CD14-positive monocyte (primary cell): ENCODE data around the gene KIF16B. TPM values are rescaled to one million over a fixed set of nuclear protein-coding genes. Genes with fewer than 3 reads are reported as not detected.

Source experiments
- DNase-seq, 3 donors: peaks; one replicate each; pipeline ENCODE4 v3.0.0-alpha.2; 2011 to 2022
- H2AFZ ChIP-seq: 2 replicates; pipeline ENCODE4 v1.6.0; 2012; ENCODE audit warnings: mild to moderate bottlenecking, low read depth, low read length, inconsistent platforms; ENCODE audit not compliant: insufficient read depth, poor library complexity, severe bottlenecking
- H3K27ac ChIP-seq, 2 donors: 1 replicate in 1 of 2; 2 replicates in 1 of 2; pipeline ENCODE4 v1.5.1; 2012 to 2013; ENCODE audit warnings: low read length in 2 of 2, control low read depth in 1 of 2, inconsistent platforms in 1 of 2, low read depth in 1 of 2, mild to moderate bottlenecking in 1 of 2
- H3K27me3 ChIP-seq, 2 donors: one replicate each; pipeline versions ENCODE4 v1.6.0 to v1.6.1; 2011 to 2013; ENCODE audit warnings: low read length in 2 of 2; ENCODE audit not compliant: control insufficient read depth in 2 of 2, insufficient read depth in 2 of 2
- H3K36me3 ChIP-seq, 2 donors: replicated peaks in 1 of 2; 1 replicate in 1 of 2; 2 replicates in 1 of 2; pipeline versions ENCODE4 v1.5.1 to v1.6.1; 2012 to 2013; ENCODE audit warnings: low read length in 2 of 2, control low read depth in 1 of 2, inconsistent platforms in 1 of 2, mild to moderate bottlenecking in 1 of 2; ENCODE audit not compliant: insufficient read depth in 2 of 2, control insufficient read depth in 1 of 2
- H3K4me1 ChIP-seq, 2 donors: 1 replicate in 1 of 2; 2 replicates in 1 of 2; pipeline versions ENCODE4 v1.5.1 to v1.6.1; 2012 to 2013; ENCODE audit warnings: low read length in 2 of 2, control low read depth in 1 of 2, inconsistent platforms in 1 of 2, mild to moderate bottlenecking in 1 of 2, moderate library complexity in 1 of 2; ENCODE audit not compliant: insufficient read depth in 2 of 2, control insufficient read depth in 1 of 2
- H3K4me2 ChIP-seq: replicated peaks from 2 replicates; pipeline ENCODE3; 2012; ENCODE audit warnings: low read length, moderate library complexity, mild to moderate bottlenecking; ENCODE audit not compliant: poor library complexity, severe bottlenecking; ENCODE audit errors: extremely low read depth
- H3K4me3 ChIP-seq, 3 experiments: fragments of 200-600 bp in 1 of 3; sonication (generic) in 1 of 3; replicated peaks in 1 of 3; 1 replicate in 2 of 3; 2 replicates in 1 of 3; pipeline ENCODE4 v1.5.1; 2011 to 2013; ENCODE audit warnings: low read length in 3 of 3, mild to moderate bottlenecking in 3 of 3, control low read depth in 2 of 3, low read depth in 2 of 3, inconsistent platforms in 1 of 3, moderate library complexity in 1 of 3
- H3K79me2 ChIP-seq: 2 replicates; pipeline ENCODE4 v1.6.0; 2012; ENCODE audit warnings: mild to moderate bottlenecking, control low read depth, inconsistent platforms, low read length, moderate library complexity; ENCODE audit not compliant: insufficient read depth
- H3K9ac ChIP-seq: 2 replicates; pipeline ENCODE4 v1.6.0; 2017; ENCODE audit warnings: low read length, mild to moderate bottlenecking; ENCODE audit not compliant: insufficient read depth, poor library complexity, severe bottlenecking
- H3K9me3 ChIP-seq, 2 donors: replicated peaks in 1 of 2; 1 replicate in 1 of 2; 2 replicates in 1 of 2; pipeline versions ENCODE4 v1.5.1 to v1.6.1; 2012 to 2013; ENCODE audit warnings: low read length in 2 of 2, control low read depth in 1 of 2; ENCODE audit not compliant: control insufficient read depth in 1 of 2, insufficient read depth in 1 of 2
- H4K20me1 ChIP-seq: 2 replicates; pipeline ENCODE4 v1.6.0; 2012; ENCODE audit warnings: mild to moderate bottlenecking, low read length, control low read depth, moderate library complexity; ENCODE audit not compliant: insufficient read depth
- H3K27ac Mint-ChIP-seq, 7 donors: one replicate each; pipeline ENCODE4 v1.8.0; 2020; ENCODE audit warnings: mild to moderate bottlenecking in 7 of 7, mixed read lengths in 7 of 7, moderate library complexity in 6 of 7, inconsistent platforms in 2 of 7
- H3K27me3 Mint-ChIP-seq, 3 donors: one replicate each; pipeline ENCODE4 v1.8.0; 2021 to 2022; ENCODE audit warnings: low read depth in 3 of 3, mild to moderate bottlenecking in 3 of 3, mixed read lengths in 3 of 3, moderate library complexity in 3 of 3, inconsistent platforms in 1 of 3
- H3K36me3 Mint-ChIP-seq, 2 donors: one replicate each; pipeline ENCODE4 v1.8.0; 2020; ENCODE audit warnings: mixed read lengths in 2 of 2, inconsistent platforms in 1 of 2, mild to moderate bottlenecking in 1 of 2
- H3K4me1 Mint-ChIP-seq: one replicate; pipeline ENCODE4 v1.8.0; 2020; ENCODE audit warnings: mild to moderate bottlenecking, mixed read lengths
- H3K4me3 Mint-ChIP-seq, 2 donors: one replicate each; pipeline ENCODE4 v1.8.0; 2020; ENCODE audit warnings: mild to moderate bottlenecking in 2 of 2, mixed read lengths in 2 of 2, moderate library complexity in 1 of 2
- H3K9me3 Mint-ChIP-seq, 7 donors: one replicate each; pipeline ENCODE4 v1.8.0; 2020 to 2022; ENCODE audit warnings: mixed read lengths in 7 of 7, mild to moderate bottlenecking in 6 of 7, moderate library complexity in 6 of 7, inconsistent platforms in 2 of 7
- CTCF ChIP-seq: fragments of 200-600 bp; IDR thresholded peaks from one replicate; pipeline ENCODE4 v1.8.0; 2022; ENCODE audit warnings: antibody characterized with exemption, mild to moderate bottlenecking
- WGBS: methylation state at CpG from one replicate; pipeline ENCODE4 v1.1.5; 2013; ENCODE audit warnings: missing lambda C conversion rate; ENCODE audit not compliant: insufficient coverage; 5-methylcytosine and 5-hydroxymethylcytosine counted together
- intact Hi-C, 2 donors: fragments of 100-400 bp; cut with micrococcal nuclease; formaldehyde crosslinking; loops; one replicate each; pipeline versions ENCODE4 v1.15.0 to v1.15.1; 2023
- polyA plus RNA-seq, 3 donors: library from polyadenylated mRNA; depleted of rRNA in 1 of 3; unstranded in 2 of 3; stranded (reverse) in 1 of 3; fragments of 300-500 nt in 2 of 3; fragments of >200 nt in 1 of 3; fragmentation: Illumina TruSeq in 2 of 3; gene quantifications; 1 replicate in 2 of 3; 2 replicates in 1 of 3; pipeline ENCODE4 v1.2.3, GENCODE V29; 2012 to 2021

Gene KIF16B
- polyA plus RNA-seq, 3 donors: 0.89 to 2.9 (median 2.8) TPM

GRCh38 chr20:16296931-16297330, 276.3 kb downstream of the KIF16B start:
- no peaks in the 10 kb centered on the region for H3K36me3 ChIP-seq
- H3K9me3 ChIP-seq: peaks cover 5 to 8% of the 10 kb centered on the region in 2 donors
- 92% methylated on average over 3 of the region's 3 CpGs for WGBS
- no peak for TF ChIP-seq CTCF
- intact Hi-C loops: no loop called here
- H3K27me3 ChIP-seq: no peaks in the 10 kb centered on the region
- Mint-ChIP-seq H3K9me3 (peaks cover 5 to 19% (median 9%) of the 10 kb centered on the region in 7 donors), H3K27me3 (peaks cover 0 to 4% (median 0%) of the 10 kb centered on the region in 3 donors), H3K36me3 (peaks cover 0 to 5% of the 10 kb centered on the region in 2 donors), H3K27ac (no peak overlapping the region), H3K4me1 (no peaks in the 10 kb centered on the region), H3K4me3 (no peak overlapping the region)
- no peak overlapping the region for H3K4me2 ChIP-seq
- no peak overlapping the region for H3K4me3 ChIP-seq
- no peaks in the 10 kb centered on the region for H3K79me2 ChIP-seq
- H4K20me1 ChIP-seq: no peaks in the 10 kb centered on the region
- no peak overlapping the region for H3K9ac ChIP-seq
- DNase-seq: no peak
- no peak overlapping the region for H3K27ac ChIP-seq
- no peak overlapping the region for H2AFZ ChIP-seq
- H3K4me1 ChIP-seq: peaks cover 17 to 22% of the 10 kb centered on the region in 2 donors

GRCh38 chr20:16295534-16295933, 277.7 kb downstream of the KIF16B start:
- H3K27me3 Mint-ChIP-seq: peaks cover 0 to 5% (median 0%) of the 10 kb centered on the region in 3 donors
- WGBS: 100% methylated on average over 1 of the region's 5 CpGs
- H3K27ac Mint-ChIP-seq: no peak overlapping the region
- H3K36me3 Mint-ChIP-seq: peaks cover 0 to 5% of the 10 kb centered on the region in 2 donors
- H3K9me3 Mint-ChIP-seq: peaks cover 0 to 12% (median 3%) of the 10 kb centered on the region in 7 donors
- Histone ChIP-seq H3K36me3 (no peaks in the 10 kb centered on the region), H3K27me3 (no peaks in the 10 kb centered on the region), H3K9me3 (no peaks in the 10 kb centered on the region), H3K27ac (no peak overlapping the region), H3K4me3 (no peak overlapping the region), H3K4me2 (no peak overlapping the region), H2AFZ (no peak overlapping the region), H3K4me1 (peaks cover 25 to 31% of the 10 kb centered on the region in 2 donors), H3K79me2 (no peaks in the 10 kb centered on the region), H3K9ac (no peak overlapping the region), H4K20me1 (no peaks in the 10 kb centered on the region)
- peaks cover 4% of the 10 kb centered on the region for H3K4me1 Mint-ChIP-seq
- no peak for TF ChIP-seq CTCF
- no peak for DNase-seq
- no peak overlapping the region for H3K4me3 Mint-ChIP-seq
- intact Hi-C loops: no loop called here
